Muscle layer of duodenum (tissue), 2 donors: ENCODE results near the gene JPT1.

Experiments used
- H3K27ac ChIP-seq: one replicate; pipeline ENCODE4 v1.7.0; 2013; ENCODE audit warnings: mild to moderate bottlenecking, low read length
- H3K27me3 ChIP-seq: one replicate; pipeline ENCODE4 v1.7.0; 2013; ENCODE audit warnings: low read depth, mild to moderate bottlenecking, control low read depth, low read length
- H3K36me3 ChIP-seq, 2 donors: one replicate each; pipeline ENCODE4 v1.7.0; 2013; ENCODE audit warnings: low read length in 2 of 2, control low read depth in 1 of 2, mild to moderate bottlenecking in 1 of 2; ENCODE audit not compliant: insufficient read depth in 2 of 2, control insufficient read depth in 1 of 2
- H3K4me1 ChIP-seq, 2 donors: one replicate each; pipeline ENCODE4 v1.7.0; 2013; ENCODE audit warnings: low read length in 2 of 2, mild to moderate bottlenecking in 2 of 2, control low read depth in 1 of 2, moderate library complexity in 1 of 2; ENCODE audit not compliant: insufficient read depth in 2 of 2, control insufficient read depth in 1 of 2
- H3K4me3 ChIP-seq, 2 donors: one replicate each; pipeline ENCODE4 v1.7.0; 2013; ENCODE audit warnings: low read length in 2 of 2, low read depth in 1 of 2, mild to moderate bottlenecking in 1 of 2
- H3K9me3 ChIP-seq, 2 donors: one replicate each; pipeline ENCODE4 v1.7.0; 2013; ENCODE audit warnings: low read length in 2 of 2, control low read depth in 1 of 2, mild to moderate bottlenecking in 1 of 2; ENCODE audit not compliant: control insufficient read depth in 1 of 2
- donor health status: healthy.

JPT1 gene

DNA sequence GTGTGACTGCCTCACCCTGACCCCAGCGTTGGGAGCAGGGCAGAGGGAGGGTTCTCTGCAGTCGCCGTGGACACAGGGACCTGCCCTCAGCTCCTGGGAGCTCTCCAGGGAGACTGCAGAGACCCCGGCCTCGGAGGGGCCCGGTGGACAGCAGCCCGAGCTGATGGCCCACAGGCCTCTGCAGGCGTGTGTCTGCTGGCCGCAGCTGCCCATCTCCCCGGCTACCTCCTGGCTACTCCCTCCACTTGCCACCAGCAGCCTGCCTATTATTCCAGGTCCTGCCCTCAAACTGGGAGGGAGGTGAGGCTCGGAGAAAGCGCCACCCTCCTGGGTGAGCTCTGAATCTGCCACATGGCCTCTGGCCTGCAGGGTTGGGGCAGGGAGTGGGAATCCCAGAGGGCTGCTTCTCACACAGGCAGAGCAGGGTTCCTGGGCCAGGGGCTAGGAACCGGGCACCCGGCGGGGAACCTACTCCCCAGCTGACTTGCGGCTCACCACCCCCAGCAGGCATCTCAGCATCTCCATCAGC is 59.4 kb downstream of the JPT1 start:
- no peak overlapping the region for H3K27ac ChIP-seq
- no peak overlapping the region for H3K4me3 ChIP-seq
- peaks cover 0 to 7% of the 10 kb centered on the region in 2 donors for H3K36me3 ChIP-seq
- H3K27me3 ChIP-seq = no peaks in the 10 kb centered on the region
- H3K4me1 ChIP-seq = peaks cover 3 to 19% of the 10 kb centered on the region in 2 donors
- no peaks in the 10 kb centered on the region for H3K9me3 ChIP-seq

DNA sequence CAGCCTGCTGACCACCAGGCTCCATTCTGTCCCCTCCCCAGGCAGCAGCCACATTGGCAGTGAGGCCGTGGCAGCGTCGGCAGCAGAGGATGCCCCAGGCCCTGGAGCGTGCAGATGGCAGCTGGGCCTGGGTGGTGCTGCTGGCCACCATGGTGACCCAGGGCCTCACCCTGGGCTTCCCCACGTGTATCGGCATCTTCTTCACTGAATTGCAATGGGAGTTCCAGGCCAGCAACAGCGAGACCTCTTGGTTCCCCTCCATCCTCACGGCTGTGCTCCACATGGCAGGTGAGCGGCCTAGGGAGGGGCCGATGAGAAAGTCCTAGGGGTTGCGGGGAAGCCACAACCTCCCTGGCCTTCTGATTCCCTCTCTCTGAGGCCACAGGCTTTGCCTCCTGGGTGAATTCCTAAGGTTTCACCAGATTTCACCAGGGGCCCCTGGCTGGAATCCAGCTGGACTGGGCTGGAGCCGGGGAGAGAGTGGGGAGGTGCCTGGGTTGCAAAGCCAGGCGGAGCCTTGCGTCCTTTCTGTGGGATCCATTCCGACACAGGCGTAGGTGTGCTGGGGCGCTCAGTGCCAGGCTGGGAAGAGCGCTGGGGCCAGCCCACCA is 60.7 kb downstream of the JPT1 start:
- Histone ChIP-seq H3K4me1 (peaks cover 3 to 19% of the 10 kb centered on the region in 2 donors), H3K4me3 (no peak overlapping the region), H3K27ac (peak overlapping the region; percentile 40), H3K36me3 (peaks cover 0 to under 1% of the 10 kb centered on the region in 2 donors), H3K27me3 (no peaks in the 10 kb centered on the region), H3K9me3 (no peaks in the 10 kb centered on the region)

DNA sequence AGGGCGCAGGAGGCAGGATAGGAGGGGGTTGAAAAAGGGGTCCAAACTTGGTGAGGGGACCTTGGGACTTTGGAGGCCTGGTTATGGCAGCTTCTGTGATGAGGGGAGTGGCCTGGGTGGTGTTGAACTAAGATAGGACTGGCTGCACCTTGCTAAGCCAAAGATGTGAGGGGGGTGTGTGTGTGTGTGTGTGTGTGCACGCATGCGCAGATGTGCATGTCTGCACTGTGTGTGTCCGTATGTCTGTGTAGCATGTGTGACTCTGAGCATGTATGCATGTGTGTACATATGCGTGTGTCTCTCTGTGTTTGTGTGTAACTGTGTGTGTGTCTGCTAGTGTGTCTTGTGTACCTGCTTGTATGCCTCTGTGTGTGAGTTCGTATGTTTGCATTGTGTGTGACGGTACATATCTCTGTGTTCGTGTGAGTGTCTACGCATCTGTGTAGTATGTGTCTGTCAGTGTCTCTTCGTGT is 62.4 kb downstream of the JPT1 start:
- Histone ChIP-seq H3K36me3 (no peaks in the 10 kb centered on the region), H3K27me3 (no peaks in the 10 kb centered on the region), H3K4me3 (no peak overlapping the region), H3K9me3 (no peaks in the 10 kb centered on the region), H3K4me1 (peaks cover 3 to 19% of the 10 kb centered on the region in 2 donors), H3K27ac (peak overlapping the region; percentile 80)

DNA sequence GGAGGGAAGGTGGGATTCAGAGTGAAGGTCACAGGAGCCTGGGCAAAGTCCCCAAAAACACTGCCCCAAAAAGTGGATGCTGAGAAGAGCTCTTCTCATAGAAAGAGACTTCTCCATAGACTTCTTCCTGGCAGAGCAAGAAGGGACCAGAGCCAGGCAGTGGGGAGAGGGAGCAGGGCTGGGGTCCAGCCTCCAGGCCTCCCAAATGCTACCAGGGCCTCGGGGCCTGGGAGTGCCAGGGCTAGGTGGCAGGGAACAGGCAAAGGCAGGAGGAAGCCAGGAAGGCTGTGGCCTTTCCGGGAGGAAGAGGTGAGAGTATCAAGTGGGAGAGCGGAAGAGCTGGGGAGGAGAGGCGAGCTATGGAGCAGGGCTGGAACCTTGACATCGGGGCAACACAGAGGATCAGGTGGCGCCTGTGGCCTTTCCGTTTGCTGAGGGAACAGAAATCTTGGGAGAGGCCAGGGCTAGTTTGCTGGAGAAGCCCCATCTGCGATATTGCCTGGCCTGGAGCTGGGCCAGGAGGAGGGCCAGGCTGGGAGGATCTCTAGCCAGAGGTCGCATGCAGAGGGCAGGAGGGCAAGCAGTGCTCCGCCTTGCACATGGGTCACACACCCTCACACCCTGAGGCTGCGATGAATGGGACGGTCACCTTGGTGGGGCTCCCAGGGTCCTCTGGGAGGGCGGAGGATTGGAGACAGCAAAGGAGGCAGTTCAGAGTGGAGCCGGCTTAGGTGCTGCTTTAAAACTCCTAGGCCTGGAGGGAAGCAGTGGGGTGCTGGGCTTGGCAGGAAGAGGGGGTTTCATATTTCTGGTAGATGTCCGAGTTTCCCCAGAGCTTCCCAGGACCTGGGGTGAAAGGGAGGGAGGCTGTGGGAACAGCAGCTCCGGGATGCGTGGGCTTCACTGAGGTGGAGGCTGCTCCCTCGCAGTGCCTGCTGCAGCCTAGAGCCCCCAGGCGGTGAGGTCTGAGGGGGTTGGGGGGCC is 63.1 kb downstream of the JPT1 start:
- Histone ChIP-seq H3K4me1 (peaks cover 3 to 19% of the 10 kb centered on the region in 2 donors), H3K27me3 (no peaks in the 10 kb centered on the region), H3K4me3 (no peak overlapping the region), H3K9me3 (no peaks in the 10 kb centered on the region), H3K27ac (peak overlapping the region; percentile 80), H3K36me3 (no peaks in the 10 kb centered on the region)

DNA sequence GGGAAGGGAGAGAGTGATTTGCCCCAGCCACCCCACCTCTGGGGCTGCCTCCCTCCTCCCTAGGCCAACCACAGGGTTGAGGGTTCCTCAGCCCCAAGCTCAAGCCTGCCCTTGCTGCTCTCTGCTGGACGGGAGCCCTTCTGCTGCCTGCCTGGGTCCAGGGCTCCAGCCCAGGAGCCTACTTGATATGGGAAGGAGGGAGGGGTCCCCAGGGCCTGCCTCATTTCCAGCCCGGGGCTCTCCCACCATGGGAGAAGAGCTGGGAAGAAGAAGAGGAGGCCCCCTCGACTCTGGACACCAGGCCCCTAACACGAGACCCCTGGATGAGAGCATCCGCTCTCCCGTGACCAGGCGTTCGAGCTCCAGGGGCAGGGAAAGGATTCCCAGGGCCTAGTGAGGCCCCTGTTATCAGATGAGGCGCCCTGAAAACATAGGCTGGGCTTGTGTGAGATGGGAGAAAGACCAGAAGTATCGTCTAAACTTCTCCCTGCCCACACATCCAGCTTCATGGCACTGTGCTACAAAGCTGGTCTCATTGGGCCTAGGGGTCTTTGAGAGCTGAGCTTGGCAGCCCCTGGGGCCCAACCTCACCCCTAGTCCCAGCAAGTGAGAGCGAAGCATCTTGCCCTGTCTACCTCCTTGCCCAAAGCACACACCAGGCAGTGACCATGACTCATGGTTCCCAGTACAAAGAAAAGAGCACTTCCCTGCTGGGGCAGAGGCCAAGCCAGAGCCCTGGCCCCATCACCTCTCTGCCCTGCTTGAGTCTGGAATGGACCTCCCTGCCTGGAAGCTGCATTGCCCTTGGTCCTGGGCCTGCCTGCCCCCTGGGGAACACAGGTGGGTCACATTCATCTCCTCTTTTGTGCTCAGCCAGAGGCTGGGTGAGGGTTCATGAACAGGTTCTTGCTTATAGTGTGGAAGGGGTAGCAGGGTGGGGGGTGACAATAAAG is 65.6 kb downstream of the JPT1 start:
- Histone ChIP-seq H3K4me3 (peak overlapping the region; percentile 55 to 59), H3K36me3 (no peaks in the 10 kb centered on the region), H3K27me3 (no peaks in the 10 kb centered on the region), H3K27ac (peak overlapping the region; percentile 79), H3K4me1 (peaks cover 3 to 19% of the 10 kb centered on the region in 2 donors), H3K9me3 (no peaks in the 10 kb centered on the region)

DNA sequence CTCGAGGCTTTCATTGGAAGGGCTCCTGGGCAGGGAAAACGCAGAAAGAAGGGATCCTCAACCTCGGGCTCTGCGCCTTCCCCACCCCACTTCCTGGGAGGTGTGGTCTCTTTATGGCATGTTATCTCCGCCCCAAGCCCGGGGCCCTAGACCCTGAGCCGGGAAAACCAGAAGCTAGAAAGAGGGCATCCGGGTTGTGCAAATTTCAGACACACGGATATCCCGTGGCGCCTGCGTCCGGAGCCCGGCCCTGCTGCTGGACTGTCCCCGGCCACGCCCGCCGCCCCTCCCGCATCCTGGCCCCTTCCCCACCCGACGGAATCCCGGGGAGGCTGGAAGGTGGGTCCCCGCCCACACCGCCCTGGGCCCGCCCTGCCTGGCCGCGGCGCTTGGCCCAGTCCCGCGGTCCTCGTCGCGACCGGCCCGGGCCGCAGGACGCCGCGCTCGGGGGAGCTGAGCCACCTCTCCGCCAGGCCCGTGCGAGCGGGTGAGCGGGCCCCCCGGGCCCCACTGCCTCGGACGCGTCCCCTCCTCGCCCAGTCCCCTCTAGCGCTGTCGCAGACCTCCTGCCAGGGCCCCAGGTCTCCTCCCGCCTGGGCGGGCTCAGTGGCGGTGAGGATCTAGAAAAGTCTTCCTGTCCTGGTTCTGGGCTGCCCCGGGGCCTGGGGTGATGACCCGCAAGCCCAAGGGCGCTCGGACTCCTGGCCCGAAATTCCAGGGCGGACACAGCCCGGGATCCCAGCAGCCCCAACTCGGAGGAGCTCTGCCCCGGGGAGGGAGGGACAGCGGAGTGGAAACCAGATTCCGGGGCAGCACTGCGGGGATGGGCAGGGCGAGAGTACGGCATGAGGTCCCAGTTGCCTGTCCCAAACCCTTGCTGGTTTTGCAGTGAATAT is 66.5 kb downstream of the JPT1 start, which contains the start of gene SLC16A5:
Gene SLC16A5, plus strand, starts transcription at position 397 of the 896 bp plus-strand sequence. CDS start 5,683 bp downstream, outside the sequence.
- Histone ChIP-seq H3K27ac (peak within 1 kb of the TSS; percentile 79), H3K4me1 (peaks cover 0 to 15% of the 10 kb centered on the region in 2 donors), H3K4me3 (peak within 1 kb of the TSS; percentile 55 to 59), H3K27me3 (no peaks in the 10 kb centered on the region), H3K9me3 (no peaks in the 10 kb centered on the region), H3K36me3 (no peaks in the 10 kb centered on the region)

DNA sequence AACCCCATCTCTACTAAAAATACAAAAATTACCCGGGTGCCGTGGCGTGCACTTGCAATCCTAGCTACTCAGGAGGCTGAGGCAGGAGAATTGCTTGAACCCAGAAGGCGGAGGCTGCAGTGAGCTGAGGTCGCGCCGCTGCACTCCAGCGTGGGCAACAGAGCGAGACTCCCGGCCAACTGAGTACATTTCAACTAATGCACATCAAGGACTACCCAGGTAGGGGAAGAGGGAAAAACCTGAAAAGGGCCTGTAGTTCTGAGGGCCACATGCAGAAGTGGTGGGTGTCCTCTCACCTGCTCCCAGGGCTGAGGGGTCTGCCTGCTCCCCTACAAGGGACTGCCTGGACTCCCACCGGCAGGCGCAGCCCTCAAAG is 67.1 kb downstream of the JPT1 start:
- H3K27ac ChIP-seq = peak overlapping the region; percentile 75
- H3K9me3 ChIP-seq = no peaks in the 10 kb centered on the region
- peak overlapping the region; percentile 55 to 59 for H3K4me3 ChIP-seq
- no peaks in the 10 kb centered on the region for H3K27me3 ChIP-seq
- no peaks in the 10 kb centered on the region for H3K36me3 ChIP-seq
- H3K4me1 ChIP-seq = peaks cover 0 to 15% of the 10 kb centered on the region in 2 donors

DNA sequence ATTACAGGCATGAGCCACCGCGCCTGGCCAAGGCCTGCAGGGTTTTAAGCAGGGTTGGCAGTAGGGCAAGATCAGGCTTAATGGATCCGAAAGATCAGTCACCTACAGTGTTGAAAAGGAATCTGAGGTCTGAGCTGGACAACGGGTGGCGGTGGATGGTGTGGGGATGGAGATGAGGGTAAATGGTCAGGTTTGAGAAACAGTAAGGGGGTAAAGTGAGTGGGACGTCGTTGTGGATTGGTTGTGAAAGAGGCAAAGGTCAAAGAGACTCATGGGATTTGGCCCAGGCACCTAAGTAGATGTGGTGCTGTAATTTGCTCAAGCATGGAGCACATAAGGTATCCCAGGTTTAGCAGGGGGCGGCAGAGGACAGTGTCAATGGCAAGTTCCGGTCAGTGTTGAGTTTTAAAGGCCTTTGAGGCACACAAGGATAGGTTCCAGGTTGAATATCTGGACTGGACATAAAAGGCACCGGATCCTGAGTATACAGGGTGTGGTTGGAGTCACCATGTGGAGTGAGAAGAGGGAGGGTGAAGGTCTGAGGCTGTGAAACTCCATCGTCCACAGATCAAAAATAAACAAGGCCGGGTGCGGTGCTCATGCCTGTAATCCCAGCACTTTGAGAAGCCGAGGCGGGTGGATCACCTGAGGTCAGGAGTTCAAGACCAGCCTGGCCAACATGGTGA is 67.7 kb downstream of the JPT1 start:
- Histone ChIP-seq H3K9me3 (no peaks in the 10 kb centered on the region), H3K4me1 (peaks cover 0 to 10% of the 10 kb centered on the region in 2 donors), H3K27ac (no peak overlapping the region), H3K36me3 (no peaks in the 10 kb centered on the region), H3K27me3 (no peaks in the 10 kb centered on the region), H3K4me3 (no peak overlapping the region)
